SH-SY5Y (cell line): ENCODE results near the gene FSCN2.

Experiments used
- GATA2 ChIP-seq: IDR thresholded peaks from 2 replicates; pipeline ENCODE4 v1.6.1; 2011; ENCODE audit warnings: mild to moderate bottlenecking, low read depth, low read length
- GATA3 ChIP-seq: IDR thresholded peaks from 2 replicates; pipeline ENCODE4 v1.6.1; 2011; ENCODE audit warnings: low read depth, mild to moderate bottlenecking, low read length, moderate library complexity

DNA sequence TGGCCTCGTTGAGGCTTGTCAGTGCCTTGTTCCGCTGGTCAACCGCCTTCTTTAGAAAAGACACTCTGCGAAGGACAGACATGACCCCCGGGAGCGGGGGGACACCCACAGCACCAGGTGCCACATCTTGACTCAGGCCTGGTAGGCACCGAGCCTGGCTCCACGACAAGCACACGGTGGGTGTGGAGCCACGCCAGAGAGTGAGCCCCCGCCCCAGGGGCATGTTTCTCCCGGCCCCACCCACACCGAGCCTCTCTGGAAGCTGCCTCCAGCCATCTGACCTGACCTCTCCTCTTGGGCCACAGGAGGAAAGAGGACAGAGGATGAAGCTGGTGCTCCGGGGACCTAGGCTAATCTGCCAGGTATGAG, 19.4 kb downstream of the FSCN2 start:
- TF ChIP-seq GATA2 (no peak), GATA3 (no peak)
